ENCODE data around the gene ANKH. TPM values are rescaled to one million over a fixed set of nuclear protein-coding genes. Genes with fewer than 3 reads are reported as not detected.
"Not testable (repeated sequence)": the region's sequence is repeated elsewhere in the genome, so short reads cannot be mapped to it uniquely, and the experiment has no call there.

ANKH gene
- total and polyA plus RNA-seq, 8 donors: 3.6 to 115 (median 14.3) TPM

GRCh38 chr5:14847471-14847870, 24.1 kb downstream of the ANKH start:
- TF ChIP-seq POLR2A (IDR thresholded peaks at IDR 0.05): no peak
- TF ChIP-seq CTCF (IDR thresholded peaks at IDR 0.05): no peak
- no peak for TF ChIP-seq EP300 (IDR thresholded peaks at IDR 0.05)
- TF ChIP-seq POLR2AphosphoS5 (IDR thresholded peaks at IDR 0.05): no peak
- Histone ChIP-seq H3K27me3 (no peaks in the 10 kb centered on the region), H3K4me1 (peaks cover 0 to 15% (median 4%) of the 10 kb centered on the region in 4 donors), H3K9me3 (no peaks in the 10 kb centered on the region), H3K27ac (no peak overlapping the region), H3K36me3 (peaks cover 0 to 18% (median 0%) of the 10 kb centered on the region in 4 donors), H3K4me3 (no peak overlapping the region)
- intact Hi-C loops (cut with DNase I; ENCODE audit: low total_unique reads): no loop called here
- 87 to 96% (median 94%) methylated on average over 5 of the region's 5 CpGs for WGBS, 5 donors
- no peak for DNase-seq

GRCh38 chr5:14842117-14842516, 29.5 kb downstream of the ANKH start:
- H3K9me3 ChIP-seq: no peaks in the 10 kb centered on the region

GRCh38 chr5:14840624-14841023, 31.0 kb downstream of the ANKH start:
- H3K9me3 ChIP-seq: no peaks in the 10 kb centered on the region
- intact Hi-C loops (cut with DNase I; ENCODE audit: low total_unique reads): no loop called here
- H3K27me3 ChIP-seq: no peaks in the 10 kb centered on the region
- no peaks in the 10 kb centered on the region for H3K4me1 ChIP-seq
- no peaks in the 10 kb centered on the region for H3K36me3 ChIP-seq
- TF ChIP-seq POLR2A (IDR thresholded peaks at IDR 0.05): no peak
- no peak for TF ChIP-seq EP300 (IDR thresholded peaks at IDR 0.05)
- TF ChIP-seq POLR2AphosphoS5 (IDR thresholded peaks at IDR 0.05): no peak
- no peak for TF ChIP-seq CTCF (IDR thresholded peaks at IDR 0.05)
- WGBS, 5 donors: 84 to 96% (median 94%) methylated on average over 3 of the region's 3 CpGs
- H3K27ac ChIP-seq: no peak overlapping the region
- DNase-seq: no peak
- no peak overlapping the region for H3K4me3 ChIP-seq

More at GRCh38 chr5:14842117-14842516, 29.5 kb downstream of the ANKH start:
- Histone ChIP-seq H3K36me3 (peaks cover 0 to under 1% (median 0%) of the 10 kb centered on the region in 4 donors), H3K4me1 (no peaks in the 10 kb centered on the region), H3K27ac (no peak overlapping the region), H3K4me3 (no peak overlapping the region), H3K27me3 (no peaks in the 10 kb centered on the region)
- intact Hi-C loops (cut with DNase I; ENCODE audit: low total_unique reads): no loop called here
- 85 to 98% (median 94%) methylated on average over 4 of the region's 4 CpGs for whole genome bisulfite sequencing, 5 donors
- DNase-seq: no peak
- TF ChIP-seq POLR2A (IDR thresholded peaks at IDR 0.05): no peak
- no peak for TF ChIP-seq EP300 (IDR thresholded peaks at IDR 0.05)
- no peak for TF ChIP-seq POLR2AphosphoS5 (IDR thresholded peaks at IDR 0.05)
- no peak for TF ChIP-seq CTCF (IDR thresholded peaks at IDR 0.05)

GRCh38 chr5:14838396-14839319, 32.9 kb downstream of the ANKH start:
- no peak overlapping the region for H3K4me3 ChIP-seq
- H3K9me3 ChIP-seq: no peaks in the 10 kb centered on the region
- no peaks in the 10 kb centered on the region for H3K4me1 ChIP-seq
- no peaks in the 10 kb centered on the region for H3K27me3 ChIP-seq
- WGBS, 5 donors: 63 to 72% (median 72%) methylated on average over 15 of the region's 15 CpGs
- intact Hi-C loops (cut with DNase I; ENCODE audit: low total_unique reads): no loop called here
- no peak overlapping the region for H3K27ac ChIP-seq
- TF ChIP-seq POLR2A (IDR thresholded peaks at IDR 0.05): no peak
- TF ChIP-seq POLR2AphosphoS5 (IDR thresholded peaks at IDR 0.05): no peak
- no peak for TF ChIP-seq EP300 (IDR thresholded peaks at IDR 0.05)
- no peak for TF ChIP-seq CTCF (IDR thresholded peaks at IDR 0.05)
- no peaks in the 10 kb centered on the region for H3K36me3 ChIP-seq
- no peak for DNase-seq

GRCh38 chr5:14837423-14838122, 34.0 kb downstream of the ANKH start:
- H3K4me1 ChIP-seq; H3K36me3 ChIP-seq; H3K27ac ChIP-seq; H3K27me3 ChIP-seq; H3K4me3 ChIP-seq; DNase-seq; H3K9me3 ChIP-seq; intact Hi-C loops (cut with DNase I; ENCODE audit: low total_unique reads): not testable (repeated sequence)
- 93 to 97% (median 95%) methylated on average over 5 to 7 of the region's 7 CpGs for WGBS, 5 donors
